Measurements from ENCODE around the gene ELOVL5.

The ELOVL5 gene

DNA sequence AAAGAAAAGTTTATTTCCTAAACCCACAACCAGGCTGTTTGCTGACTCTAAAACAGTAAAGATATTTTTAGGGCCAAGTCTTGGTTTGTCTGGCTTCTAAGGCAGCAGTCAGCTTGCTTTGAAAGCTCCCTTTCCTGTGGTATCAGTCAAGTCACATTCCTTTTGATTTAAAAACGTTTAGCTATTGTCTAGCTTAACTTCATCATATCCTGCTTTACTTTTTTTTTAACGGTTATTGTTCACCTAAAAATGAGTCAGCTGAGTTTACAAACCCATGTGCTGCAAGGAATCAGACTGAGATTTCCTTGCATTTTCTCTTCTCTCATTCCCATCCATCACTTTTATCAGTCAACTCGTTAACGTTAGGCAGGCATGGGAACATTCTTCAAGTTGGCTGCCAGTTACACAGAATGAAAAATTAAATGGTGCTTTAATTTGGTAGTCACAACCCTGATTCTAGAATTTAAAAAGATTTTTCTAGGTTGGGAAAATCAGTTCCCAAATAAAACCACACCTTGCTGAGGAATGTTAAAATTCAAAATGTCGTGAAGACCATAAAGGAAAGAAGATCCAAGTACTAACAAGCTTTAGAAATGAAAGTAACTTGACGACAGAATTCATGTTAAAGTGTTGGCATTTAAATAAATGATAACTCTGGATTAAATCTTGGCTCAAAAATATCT lies 45.9 kb downstream of the ELOVL5 start:
- no peak for DNase-seq

DNA sequence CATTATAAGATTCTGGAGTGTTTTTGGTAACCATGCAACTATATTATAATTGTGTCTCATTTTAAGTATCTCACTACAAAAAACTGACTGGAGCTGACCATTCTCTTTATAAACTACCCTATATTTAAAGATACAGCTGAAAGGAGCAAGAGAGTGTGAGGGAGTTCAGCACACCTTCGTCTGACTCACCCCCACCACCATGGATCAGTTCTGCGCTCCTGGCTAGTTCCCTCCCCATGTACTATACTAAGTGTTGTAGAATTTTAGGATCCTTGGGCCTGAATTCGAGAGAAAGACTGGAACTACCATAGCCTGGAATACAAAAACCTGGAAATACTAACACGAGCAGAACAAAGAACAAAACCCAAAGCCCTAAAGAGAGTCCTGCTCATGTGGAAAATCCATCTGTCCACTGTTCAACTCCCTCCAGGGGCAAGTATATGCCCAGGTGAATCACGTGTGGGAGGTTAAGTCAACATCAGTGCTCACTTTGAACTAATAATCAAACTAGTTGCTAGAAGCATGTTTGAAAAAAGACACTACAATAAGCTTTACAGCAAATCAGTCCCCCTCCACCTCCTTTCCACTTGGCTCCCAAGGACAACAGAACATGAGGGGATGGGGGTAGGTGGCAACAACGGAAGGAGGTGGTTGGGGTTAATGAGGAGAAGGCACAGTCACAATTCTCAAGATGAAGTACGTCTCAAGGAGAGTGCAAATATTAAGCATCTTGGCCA lies 46.8 kb downstream of the ELOVL5 start:
- DNase-seq: no peak

DNA sequence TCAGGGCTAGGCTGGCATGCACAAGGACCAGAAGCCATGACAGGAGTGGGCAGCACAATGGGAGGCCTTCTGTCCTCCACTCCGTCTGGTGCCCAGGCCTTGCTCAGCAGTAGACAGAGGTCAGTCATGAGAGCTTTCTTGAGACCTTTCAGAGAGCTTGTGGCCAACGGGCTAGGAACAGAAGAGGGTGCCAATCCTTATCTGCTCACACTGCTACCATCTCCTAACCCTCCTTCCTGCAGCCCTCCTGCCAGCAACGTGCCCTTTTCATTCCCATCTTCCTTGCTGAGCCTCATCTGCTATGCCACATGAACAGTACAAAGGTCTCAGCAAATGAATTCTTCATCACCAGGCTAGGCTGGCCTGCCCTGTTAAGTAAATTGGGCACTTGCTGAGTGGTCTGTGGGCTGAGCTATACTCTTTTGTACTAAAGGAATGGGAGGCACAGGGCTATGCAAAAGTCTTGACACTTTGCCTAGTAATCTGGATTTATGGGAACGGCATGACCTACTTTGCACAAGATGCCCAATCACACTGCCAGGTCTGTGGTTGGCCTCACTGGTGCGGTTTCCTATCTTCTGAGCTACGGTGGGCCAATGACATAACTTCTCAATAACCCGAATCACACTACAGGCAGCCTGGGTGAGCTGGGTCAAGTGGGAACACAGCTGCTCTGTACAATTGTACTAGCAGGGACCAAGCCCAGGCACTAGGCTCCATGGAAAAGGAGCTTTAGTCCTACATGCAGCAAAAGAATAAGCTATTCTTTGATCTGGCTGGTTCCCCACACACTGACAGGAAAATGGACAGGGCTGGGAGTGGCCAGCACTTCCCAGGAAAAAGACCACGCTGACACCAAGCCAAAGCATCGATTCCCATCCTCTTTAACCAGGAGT lies 47.8 kb downstream of the ELOVL5 start:
- DNase-seq: peak; percentile 14 to 72

DNA sequence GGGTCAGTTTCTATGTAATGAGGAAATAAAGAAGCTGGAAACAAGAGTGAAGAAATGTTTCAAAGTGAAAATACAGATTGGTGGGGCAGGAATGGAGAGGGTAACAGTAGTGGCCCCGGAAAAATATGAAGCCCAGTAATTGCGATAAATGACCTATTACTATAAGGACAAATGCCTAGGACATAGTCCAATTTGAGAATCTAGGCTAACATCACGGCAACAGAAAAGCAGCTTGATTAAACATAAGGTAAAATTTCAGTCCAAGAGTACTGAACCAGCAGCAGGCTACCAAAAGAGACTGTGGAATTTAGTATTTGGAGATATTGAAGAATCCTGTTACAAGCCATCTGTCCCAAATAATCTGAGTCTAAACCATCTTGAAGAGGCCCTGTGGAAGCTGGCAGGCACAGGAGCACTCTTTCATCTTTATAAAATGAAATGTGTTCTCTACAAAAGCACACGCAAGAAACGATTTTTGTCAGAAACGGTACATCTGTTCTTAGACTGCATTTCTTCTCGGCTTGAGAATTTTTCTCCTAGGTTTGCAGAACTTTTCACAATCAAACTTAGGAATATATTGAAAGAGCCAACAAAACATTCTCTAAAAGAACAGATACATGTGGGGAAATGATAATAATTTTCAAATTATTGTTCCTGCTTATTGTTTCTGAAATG lies 49.3 kb downstream of the ELOVL5 start:
- peak; percentile 42 to 85 for DNase-seq

DNA sequence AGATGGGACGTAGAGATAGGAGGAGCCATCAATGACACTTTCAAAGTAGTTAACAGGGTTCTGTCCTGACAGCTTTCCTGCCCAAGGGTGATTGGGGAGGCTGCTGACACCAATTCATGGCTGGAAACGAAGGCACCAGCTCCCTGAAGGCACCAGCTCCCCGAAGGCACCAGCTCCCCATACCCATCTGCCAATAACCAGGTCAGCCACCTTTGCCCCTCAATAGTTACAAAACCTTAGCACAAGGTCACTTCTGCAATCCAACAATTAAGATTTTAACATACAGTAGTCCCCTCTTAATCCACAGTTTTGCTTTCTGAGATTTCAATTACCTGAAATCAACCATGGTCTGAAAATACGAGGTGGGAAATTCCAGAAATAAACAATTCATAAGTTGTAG lies 51.7 kb downstream of the ELOVL5 start:
- DNase-seq: no peak

DNA sequence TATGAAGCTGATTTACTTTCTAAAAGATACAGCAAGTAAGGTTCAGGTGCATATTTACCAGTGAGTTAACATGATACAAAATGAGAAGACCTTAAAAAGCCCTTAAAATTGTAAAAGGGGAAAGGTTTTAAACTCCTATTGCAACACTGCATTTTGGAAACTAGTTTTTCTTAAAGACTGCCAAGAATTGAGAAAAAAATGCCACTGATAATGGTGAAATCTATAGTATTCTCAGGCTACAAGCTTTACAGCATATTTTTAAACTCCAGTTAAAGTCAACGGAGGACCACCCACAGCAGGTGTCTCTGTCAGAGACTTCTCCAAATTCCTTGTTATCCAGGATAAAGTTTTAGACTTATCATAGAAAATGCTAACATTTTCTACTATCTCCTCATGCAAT lies 53.6 kb downstream of the ELOVL5 start:
- no peak for DNase-seq

DNA sequence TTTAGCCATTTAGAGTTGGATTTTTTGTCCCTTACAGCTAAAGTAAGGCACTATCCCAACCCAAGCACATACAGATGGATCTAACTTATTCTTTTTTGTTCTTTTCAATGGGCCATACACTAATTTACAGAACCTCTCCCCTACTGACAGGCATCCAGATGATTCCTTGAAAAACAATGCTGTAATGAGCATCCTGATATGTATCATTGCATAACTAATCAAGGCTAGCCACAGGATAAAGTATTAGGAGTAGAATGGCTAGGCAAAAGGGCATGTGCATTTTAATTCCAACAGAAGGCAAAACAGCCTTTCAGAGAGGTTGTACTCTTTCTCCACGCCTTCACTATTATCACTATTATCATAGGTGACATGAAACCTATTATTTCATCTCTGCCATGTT lies 54.1 kb downstream of the ELOVL5 start:
- DNase-seq: no peak

DNA sequence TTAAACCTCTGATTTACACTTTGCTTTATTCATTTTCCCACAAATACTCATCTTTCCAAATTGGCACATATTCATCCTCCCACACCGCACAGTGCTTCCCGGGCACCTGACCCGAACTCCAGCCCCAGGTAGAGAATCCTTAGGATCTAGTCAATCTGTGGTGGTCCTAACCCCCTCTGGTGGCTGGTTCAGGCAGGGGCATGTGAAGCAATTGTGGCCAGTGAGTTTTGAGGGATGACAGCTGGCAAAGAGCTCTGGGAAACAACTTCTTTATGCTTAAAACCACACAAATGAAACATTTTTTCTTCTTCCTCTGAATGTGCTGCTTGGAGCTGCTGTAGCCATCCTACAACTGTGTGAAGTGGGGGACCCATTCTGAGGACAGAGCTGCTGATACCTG lies 54.7 kb downstream of the ELOVL5 start:
- DNase-seq: peak; percentile 11 to 46

DNA sequence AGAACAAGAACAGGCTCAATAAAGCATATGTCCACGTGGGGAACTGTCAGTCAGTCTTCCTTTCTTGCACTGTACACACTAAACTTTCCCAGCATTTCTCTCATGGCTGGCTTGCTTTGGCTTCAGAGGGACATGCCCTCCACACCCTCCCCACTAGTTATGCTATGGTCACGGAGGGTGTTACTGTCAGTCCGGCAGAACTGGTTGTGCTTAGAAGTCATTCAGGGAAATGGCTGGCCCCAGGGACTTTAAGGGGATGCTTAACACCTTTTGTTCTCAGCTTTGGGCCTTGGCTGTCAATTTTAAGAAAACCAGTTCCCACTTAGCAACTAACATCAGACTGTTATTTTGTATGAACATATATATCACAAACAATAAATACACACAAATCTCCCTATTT lies 55.1 kb downstream of the ELOVL5 start:
- no peak for DNase-seq

DNA sequence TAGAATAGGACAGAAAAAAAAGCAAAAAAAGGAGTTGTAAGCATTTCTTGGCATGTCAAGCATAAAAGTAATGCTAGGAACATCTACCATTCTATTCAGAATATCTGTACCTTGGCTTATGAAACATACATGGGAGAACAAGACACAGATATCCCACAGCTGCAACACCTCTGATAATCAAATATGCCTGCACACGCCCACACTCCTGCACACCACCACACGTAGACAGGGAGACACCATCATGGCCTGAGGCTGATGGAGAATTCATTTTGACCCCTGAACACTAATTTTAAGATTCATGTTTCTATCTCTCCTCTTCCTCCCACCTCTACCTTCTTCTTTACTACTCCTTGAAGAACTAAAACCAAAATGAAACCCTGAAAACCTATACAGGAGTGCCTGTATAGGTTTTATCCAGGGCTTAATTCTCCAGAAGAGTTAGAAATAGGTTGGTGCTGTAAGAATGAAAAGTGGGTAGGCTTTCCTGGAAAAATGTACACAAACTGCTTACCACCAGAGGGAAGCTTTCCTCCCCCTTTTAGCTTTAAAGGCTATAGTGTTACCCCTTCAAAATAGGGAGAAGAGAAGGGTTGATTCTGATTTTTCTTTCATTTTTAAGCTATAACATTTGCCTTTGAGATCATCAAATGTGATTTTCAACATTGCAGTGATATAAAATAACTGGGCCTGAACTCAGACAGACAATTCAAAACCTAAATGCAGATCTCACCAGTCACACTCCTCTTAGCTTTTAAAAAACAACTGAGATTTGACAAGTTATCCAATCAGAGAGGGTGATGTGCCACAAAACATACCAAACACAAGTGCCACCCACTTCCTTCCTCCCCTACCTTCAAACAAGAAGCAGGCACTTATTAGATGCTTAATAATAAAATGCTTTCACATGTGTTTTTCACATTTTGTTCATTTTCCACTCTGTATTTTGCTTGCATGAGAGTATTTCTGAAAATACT lies 57.9 kb downstream of the ELOVL5 start:
- DNase-seq: no peak

DNA sequence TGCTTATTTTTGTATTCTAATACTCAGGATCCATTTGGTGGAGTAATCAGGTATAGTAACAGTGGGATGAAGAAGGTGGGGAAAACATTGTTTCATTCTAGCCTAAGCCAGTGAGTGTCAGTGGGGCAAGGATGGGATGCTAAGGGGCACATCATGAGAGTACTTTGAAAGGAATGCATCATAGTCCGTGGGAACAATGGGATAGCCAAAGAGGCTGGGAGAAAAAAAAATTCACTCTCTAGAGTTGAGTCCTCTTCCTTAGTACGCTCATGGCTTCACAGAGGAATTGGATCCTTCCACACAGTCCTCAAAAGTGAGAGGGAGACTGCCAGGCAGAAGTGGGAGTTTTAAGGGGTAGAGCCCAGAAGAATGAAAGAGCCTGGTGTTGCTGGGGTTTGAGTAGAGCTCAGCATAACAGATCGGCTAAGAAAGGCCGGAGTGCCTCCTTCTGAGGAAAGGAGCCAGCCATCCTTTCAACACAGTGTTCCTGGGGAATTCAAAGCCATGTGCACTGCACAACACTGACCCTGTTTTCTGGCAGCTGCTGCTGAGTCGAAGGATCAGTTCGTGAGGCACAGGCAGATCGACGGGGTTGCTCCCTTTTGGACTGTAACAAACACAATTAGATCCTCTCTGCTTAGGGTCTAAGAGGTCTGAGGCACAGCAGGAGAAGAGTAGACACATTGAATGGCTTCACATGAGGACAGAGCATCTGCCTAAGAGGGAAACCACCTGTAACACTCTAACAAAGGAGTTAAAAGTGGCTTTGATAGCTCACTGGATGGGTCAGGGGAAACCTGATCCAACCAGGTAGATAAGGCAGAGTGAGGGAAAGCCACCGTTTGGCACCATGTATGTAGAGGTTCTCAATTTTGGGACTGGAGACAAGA lies 61.2 kb downstream of the ELOVL5 start:
- no peak for DNase-seq

DNA sequence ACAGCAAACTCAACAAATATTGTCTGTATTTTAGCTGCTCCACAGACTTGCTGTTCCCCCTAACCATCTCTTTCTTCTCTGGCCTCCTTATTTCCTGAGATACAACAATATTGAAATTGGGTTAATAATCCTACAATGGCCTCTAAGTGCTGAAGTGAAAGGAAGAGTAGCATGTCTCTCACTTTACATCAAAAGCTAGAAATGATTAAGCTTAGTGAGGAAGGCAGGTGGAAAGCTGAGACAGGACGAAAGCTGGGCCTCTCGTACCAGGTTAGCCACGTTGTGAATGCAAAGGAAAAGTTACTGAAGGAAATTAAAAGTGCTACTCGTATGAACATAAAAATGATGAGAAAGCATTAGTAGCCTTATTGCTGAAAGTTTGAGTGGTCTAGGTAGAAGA lies 63.8 kb downstream of the ELOVL5 start:
- DNase-seq: no peak

DNA sequence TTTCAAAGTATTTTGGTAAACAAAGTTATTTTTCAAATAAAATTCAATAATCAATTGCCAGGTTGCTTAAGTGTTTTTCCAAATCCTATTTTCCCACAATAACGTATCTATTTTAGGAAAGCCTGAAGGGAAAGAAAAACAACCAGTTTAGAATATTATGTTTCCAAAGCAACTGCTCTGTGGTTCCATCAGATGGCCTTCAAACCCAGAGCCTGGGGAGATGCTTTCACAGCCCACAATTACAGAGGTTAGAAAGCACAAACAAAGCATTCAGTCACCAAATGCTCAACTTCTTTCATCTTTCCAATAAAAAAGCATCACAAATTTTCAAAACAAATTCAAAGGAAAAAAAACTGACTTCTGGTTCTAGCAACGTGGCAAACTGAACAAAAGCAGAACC lies 66.0 kb downstream of the ELOVL5 start:
- DNase-seq: no peak

DNA sequence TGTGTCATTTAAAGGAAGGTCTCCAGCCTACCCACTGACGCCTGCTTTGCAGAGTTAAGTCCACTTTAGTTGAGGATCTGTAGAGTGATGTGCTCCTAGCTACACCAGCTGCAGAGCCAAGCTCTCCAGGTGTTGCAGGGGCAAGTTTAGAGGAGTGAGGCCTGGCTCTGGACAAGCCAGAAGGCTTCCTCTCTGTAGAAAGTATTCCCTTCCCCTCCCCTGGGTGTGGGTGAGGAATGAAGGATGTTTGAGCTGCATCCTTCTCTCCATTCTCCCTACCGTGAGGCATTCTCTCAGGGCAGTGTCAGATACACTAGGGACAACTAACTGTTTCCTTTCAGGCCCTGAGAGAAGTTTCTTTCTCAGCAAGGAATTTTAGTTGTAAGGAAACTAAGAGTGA lies 66.5 kb downstream of the ELOVL5 start:
- DNase-seq: no peak

DNA sequence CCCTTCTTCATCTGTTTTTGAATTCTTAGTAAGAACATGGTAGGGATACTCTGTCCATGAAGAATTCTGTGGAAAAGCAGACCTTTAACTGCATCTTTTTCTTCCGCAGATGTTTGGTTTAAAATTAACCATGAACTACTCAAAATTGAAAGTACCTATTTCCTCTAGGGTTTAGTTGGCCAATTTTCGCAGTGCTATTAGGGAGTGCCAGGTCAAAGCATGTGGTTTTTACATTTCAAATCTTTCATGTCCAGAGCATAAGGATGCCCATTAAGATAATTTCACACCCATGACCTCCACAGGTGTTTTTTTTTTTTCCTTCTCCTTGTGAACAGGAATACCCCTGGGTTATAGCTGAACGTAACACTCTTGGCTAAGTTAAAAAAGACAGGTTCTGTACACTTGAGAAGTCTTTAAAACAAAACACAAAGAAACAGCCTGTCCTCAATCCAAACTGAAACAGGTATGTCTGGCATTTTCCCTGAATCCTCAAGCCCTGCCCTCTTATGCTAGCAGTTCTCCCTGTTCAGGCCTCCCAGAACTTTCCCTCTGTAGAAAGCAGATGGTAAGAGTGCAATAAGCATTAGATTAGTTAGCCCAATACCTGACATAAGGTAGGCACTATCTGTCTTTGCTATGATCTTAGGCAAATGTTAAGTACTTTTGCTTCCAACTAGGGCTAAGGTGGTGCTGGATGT lies 67.1 kb downstream of the ELOVL5 start:
- no peak for DNase-seq

DNA sequence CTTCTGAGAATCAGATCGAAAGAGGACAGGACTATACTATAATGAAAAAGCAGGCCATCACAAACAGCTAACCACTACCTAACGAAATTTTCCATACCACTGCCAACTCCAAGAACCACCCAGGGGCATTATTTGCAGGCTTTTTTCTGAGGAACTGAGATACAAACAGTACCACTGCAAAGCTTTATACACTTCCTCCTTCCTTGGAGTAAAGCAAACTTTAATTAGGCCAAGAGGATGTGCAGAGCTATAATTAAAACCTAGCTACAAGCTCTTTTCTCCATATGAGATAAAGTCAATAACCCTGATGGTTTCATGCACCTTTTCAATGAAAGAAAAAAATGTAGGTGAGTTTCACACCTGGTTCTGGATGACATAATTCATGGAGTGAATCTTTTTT lies 68.5 kb downstream of the ELOVL5 start:
- DNase-seq: no peak

DNA sequence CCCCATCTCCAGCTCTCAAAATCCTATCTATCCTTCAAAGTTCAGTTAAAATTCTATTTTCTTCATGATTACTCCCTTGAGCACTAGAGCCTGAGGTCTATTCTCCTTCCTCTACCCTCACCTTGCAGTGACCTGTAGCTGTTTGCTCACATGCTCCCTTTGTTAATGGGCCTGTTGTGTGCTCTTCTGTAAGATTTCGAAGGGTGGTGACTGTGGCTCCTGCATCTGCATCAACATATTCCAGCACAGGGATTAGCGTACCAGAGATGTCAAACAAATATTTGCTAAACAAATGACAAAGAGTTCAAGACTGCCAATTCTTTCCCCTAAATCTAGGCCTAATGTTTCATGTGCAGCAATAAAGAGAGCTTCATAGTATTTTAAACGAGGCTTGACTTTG lies 69.5 kb downstream of the ELOVL5 start:
- no peak for DNase-seq

DNA sequence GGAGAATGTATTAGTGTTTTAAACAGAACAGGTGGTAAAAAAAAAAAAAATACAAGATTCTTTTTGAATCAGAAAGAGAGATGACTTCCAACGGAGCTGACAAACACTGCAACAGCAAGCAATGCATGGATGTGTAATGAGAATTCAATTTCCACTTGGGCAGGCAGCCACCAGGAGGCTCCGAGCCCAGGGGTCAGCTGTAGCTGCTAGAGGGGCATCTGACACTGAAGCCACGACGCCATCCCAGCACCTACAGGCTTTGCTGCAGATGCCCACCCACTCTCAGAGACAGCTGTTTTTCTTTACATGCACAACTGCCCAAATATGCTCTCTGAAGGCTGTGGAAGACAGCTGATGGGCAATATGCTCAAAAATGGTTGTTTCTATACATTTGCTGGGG lies 75.4 kb downstream of the ELOVL5 start:
- no peak for DNase-seq

DNA sequence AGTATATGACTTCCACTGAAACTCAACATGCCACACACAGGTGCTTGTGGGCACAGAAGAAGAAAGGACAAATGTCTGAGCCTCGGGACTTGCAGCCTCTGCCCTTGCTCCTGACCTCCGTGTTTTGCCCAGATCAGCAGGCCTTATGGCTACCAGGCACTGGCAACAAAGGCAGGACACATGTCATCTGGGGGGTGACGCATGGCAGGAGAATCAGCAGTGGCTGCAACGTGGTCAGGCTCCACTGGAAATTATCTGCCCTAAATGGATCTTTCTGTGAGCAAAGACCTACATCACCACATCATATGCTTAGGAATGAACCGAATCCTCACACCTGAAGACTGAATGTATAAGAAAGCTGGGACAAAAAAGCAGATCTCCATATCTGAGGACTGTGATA lies 78.9 kb downstream of the ELOVL5 start:
- DNase-seq: no peak
